SH-SY5Y (cell line): ENCODE data around the gene HOXC10.

ENCODE experiments used
- GATA2 ChIP-seq: IDR thresholded peaks from 2 replicates; pipeline ENCODE4 v1.6.1; 2011; ENCODE audit warnings: mild to moderate bottlenecking, low read depth, low read length
- GATA3 ChIP-seq: IDR thresholded peaks from 2 replicates; pipeline ENCODE4 v1.6.1; 2011; ENCODE audit warnings: low read depth, mild to moderate bottlenecking, low read length, moderate library complexity

Gene HOXC10

DNA sequence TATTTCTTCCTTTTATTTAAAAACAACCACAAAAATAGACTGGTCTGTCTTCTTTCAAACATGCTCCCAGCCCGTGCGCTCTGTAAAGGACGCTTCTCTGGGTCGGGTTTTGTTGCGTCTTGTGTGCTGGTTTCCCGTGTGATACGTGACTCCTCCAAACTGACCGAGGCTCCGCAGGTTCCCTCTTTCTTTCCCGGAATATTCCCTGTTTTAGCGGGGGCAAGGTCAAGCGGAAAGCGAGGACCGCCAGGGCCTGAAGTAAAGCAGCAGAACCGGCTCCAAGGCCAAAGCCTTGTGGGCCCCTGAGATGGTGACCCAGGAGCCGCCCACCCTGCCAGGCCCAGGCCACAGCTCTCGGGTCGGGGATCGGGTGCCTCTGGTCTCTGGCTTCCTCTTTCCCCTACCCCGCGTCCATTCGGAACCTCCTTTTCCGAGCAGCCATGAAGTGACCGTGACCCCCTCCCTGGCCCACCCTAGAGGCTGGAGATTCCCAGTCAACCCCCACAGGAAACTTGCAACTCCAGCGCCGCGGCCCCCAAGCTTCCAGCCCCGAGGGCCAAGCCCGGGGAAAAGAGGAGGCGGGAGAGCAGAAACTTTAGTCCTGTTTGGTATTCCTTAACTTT, 885 bp upstream of the HOXC10 start:
- TF ChIP-seq GATA3 (no peak), GATA2 (no peak)

DNA sequence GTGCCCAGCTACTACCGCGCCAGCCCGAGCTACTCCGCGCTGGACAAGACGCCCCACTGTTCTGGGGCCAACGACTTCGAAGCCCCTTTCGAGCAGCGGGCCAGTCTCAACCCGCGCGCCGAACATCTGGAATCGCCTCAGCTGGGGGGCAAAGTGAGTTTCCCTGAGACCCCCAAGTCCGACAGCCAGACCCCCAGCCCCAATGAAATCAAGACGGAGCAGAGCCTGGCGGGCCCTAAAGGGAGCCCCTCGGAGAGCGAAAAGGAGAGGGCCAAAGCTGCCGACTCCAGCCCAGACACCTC, 697 bp downstream of the HOXC10 start:
- TF ChIP-seq GATA2 (no peak), GATA3 (no peak)

DNA sequence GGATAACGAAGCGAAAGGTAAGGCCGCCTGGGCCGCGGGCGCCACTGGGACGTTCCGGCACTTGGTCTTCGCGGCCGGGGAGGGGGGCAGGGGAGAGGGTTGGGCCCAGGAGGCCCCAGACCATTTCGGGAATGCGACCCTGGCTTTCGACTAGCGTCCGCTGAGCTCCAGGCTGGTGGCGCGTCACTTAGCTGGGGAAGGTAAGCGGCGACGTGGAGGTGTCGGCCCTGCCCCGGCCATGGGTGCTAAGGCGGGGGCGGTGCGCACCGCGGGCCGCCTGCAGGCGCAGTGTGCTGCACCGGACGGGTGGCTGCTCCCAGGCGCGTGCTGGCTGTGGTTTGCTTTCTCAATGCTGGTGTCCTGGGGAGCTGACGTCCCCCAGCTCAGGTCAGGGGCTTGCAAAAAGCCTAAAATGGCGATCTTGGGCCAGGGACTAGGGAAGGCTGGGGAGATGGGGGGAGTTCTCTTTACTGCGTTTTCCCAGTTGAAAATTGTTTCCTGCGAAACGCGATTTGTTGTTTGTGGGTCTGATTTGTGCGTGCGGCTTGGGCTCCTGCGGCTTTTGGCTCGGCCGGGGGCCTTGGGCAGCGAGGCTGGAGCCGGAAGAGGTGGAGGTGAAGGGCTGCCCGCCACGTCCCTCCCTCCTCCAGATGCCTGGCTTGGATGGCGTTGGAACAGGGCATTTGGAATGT, 1.2 kb downstream of the HOXC10 start:
- TF ChIP-seq GATA2 = no peak
- no peak for TF ChIP-seq GATA3

DNA sequence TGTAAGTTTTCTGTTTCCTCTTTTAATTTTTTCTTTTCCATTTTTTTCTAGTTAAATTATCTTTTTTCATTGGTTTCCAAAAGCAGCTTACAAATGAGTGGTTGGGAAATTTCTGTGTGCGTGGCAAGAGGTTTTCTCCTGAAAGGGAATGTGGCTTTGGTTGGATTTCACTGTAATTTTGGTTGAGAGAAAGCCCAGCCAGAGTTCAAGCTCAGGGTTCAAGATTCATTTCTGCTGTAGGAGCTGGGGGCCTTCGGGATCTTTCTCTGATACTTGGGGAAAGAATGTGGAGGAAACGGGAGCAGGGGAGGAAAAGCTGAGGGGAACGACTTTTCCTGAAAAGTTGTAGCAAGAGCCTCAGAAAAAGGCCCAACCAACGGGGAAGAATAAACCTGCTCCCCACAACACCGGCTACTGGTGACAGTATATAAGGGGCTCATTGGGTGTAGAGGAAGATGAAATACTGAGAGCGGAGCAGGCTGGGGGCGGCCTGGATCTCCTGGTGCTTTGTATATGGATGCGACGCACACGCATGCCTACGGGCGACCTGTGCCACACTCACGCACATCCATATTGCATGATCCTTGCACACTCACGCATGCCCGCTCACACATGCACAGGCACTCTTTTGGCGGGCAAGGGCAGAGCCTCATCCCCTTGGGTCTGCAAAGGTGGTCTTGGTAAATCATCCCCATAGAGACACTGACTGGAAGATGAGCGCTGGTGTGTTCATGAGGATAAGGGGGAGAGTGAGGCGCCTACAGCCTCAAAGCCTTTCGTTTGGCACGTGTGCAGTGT, 1.9 kb downstream of the HOXC10 start:
- TF ChIP-seq GATA3 (no peak), GATA2 (no peak)

DNA sequence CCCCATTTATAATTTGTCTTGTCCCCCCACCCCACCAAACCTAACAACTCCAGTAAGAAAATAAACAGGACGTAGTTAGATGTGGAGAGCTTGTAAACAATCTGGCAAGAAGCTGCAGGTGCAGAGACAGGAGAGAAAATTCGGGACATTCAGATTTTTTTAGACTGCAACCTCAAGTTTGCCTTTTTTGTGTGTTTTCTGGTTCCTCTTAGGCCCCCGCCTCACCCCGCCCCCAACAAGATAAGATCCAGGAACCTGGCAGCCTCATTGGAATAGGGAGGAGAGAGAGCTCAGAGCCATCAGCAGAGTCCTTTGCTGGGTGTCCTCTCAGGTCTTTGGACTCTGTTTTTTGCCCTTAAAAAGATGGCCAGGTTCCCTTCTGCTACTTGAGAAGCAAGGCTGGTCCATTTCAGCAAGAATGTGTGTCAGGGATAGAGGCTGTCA, 2.9 kb downstream of the HOXC10 start:
- no peak for TF ChIP-seq GATA3
- no peak for TF ChIP-seq GATA2

DNA sequence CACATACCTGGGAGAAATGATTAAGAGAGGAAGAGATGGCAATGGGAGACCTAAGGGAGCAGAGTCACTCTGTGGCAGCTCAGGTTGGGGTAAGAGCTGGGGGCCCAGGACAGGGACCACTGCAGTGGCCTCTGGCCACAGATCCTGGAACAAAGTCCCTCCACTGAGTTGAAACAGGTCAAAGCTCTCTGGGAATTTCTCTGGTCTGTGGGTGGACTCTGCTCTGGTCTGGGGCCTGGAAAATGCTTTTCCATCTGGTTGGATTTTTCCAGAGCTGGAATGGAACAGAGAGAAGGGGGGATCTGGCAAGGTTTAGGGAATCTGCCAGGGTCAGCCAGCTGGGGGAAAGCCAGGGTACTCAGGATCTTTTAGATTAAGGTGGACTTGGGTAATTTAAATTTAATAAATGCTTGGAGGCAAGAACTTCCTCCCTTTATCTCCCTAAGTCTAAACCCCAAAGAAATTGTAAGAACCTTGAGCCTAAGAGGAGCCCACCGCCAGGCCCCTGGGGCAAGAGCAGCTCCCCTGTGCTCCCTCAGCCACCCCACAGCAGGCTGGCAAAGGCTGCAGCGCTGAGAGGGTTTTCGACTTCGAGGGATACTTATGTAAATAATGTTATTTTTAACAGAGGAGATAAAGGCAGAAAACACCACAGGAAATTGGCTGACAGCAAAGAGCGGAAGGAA, 3.7 kb downstream of the HOXC10 start:
- no peak for TF ChIP-seq GATA2
- TF ChIP-seq GATA3 = no peak

GRCh38 chr12:53989227-53990113, 4.5 kb downstream of the HOXC10 start:
- TF ChIP-seq GATA2 = no peak
- no peak for TF ChIP-seq GATA3

- TF ChIP-seq GATA3 = no peak
- TF ChIP-seq GATA2 = no peak
Measured at GRCh38 chr12:53990311-53991076, 5.5 kb downstream of the HOXC10 start.

DNA sequence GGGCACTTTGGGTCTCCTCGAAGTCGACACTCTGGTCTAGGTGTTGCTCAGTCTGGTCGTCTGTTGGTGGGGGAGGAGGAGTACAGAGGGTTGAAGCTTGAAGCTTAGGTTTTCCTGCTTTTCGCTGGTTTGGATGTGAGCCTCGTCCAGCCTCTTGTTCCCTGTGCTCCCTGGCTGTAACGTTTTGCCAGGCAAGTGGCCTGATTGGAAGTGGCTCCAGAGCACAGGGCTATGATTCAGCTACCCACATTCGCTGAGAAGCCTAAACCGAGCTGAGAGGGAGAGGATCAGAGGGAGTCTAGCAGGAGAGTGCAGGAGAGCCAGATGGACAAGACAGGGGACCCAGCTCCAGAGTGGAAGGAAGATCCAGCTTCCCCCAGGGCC, 6.1 kb downstream of the HOXC10 start:
- TF ChIP-seq GATA3 (no peak), GATA2 (no peak)

DNA sequence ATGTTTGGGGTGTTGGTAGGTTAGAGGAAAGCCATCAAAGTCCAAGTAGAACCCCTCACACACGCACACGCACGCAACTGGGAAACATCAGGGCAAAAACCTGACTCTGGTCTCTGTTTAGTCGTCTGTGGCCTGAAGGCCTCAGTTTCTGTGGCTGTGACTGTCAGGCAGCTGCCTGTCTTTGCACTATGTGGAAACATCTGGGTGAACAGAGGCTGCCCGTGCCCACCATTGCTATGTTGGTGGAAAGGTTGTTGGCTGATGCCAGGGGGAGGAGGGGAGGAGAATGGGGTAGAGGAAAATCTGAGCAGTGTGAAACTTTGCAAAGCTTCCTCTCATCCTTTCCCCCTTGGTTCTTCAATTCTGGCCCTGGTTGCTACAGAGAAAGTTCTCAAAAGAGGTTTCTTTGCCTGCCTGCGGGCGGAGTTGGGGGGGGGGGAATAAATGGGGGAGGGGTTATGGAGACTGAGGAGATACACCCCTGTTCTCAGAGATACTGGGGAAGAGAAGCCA, 7.5 kb downstream of the HOXC10 start:
- TF ChIP-seq GATA3 (no peak), GATA2 (no peak)

DNA sequence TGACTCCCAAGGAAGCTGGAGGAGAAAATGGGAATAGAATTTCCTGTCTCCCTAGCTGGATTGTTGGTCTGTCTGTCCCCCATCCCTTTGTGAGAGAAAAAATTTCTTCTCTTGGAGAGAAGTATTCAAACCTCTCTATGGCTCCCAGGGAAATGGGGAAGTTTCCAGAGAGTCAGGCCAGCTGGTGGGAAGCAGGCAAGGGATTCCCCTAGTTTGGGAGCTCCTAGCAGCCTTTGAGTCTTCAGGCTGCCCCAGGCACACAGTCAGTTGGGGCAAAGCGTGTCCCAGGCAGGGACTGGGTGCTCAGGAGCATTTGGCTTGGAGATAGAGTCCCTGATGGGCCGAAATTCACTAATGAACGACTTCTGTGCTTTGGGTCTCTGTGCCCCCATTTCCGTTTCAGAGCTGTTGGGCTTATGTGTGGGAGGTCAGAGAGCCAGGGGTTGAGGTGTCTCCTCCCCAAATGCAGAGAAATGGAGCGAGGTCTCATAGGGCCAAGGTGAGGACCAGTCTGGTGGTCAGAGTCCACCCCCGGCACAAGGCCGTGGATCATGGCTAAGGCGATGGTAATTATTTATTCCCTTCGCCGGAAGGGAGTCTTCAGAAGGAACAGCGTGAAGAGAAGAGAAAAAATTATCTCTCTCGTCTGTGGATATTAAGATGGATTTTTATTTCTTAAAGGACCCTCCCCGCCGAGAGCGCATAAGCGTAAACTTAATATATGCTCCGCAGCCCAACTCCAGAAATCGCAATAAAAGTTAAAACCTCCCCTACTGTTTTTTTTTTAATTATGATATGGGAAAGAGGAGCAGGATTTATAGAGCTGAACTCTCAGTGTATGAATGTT, 8.4 kb downstream of the HOXC10 start:
- TF ChIP-seq GATA2 (no peak), GATA3 (no peak)

DNA sequence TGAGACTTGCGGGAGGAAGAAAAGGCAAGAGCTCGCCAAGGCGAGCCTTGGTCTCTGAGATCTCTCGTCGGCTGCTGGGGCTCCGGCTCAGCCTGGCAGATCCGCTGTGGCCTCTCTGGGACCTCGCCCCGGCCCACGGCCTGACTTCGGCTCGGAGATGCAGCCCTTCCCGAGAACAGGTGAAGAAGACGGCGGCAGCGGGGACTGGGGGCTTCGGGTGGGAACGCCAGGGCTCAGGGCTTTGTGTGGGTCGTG, 9.0 kb downstream of the HOXC10 start:
- TF ChIP-seq GATA3 = no peak
